Heart left ventricle (tissue), 16 donors: ENCODE data around the gene KCNH6. TPM values are rescaled to one million over a fixed set of nuclear protein-coding genes. Genes with fewer than 3 reads are reported as not detected.

ENCODE experiments used
- ATAC-seq, 4 donors: fragments of 200-7000 bp; cut with Tn5 transposase; one replicate each; pipeline ENCODE4 v1.9.1; 2020 to 2022; ENCODE audit warnings: moderate library complexity in 4 of 4, mild to moderate bottlenecking in 3 of 4, moderate number of reproducible peaks in 1 of 4
- DNase-seq, 5 donors: peaks; one replicate each; pipeline ENCODE4 v3.0.0-alpha.2; 2020
- H3K27ac ChIP-seq, 12 donors: fragments of 200-600 bp; sonication (generic) in 4 of 12; one replicate each; pipeline versions ENCODE4 v1.5.0 to v1.8.0; 2016 to 2022; ENCODE audit warnings: mild to moderate bottlenecking in 2 of 12
- H3K27me3 ChIP-seq, 9 donors: fragments of 200-600 bp; sonication (generic) in 2 of 9; one replicate each; pipeline versions ENCODE4 v1.5.1 to v1.8.0; 2016 to 2022; ENCODE audit warnings: mild to moderate bottlenecking in 3 of 9
- H3K36me3 ChIP-seq, 9 donors: fragments of 200-600 bp; sonication (generic) in 2 of 9; one replicate each; pipeline versions ENCODE4 v1.5.0 to v1.8.0; 2018 to 2022; ENCODE audit warnings: mild to moderate bottlenecking in 2 of 9
- H3K4me1 ChIP-seq, 12 donors: fragments of 200-600 bp; sonication (generic) in 4 of 12; one replicate each; pipeline versions ENCODE4 v1.5.0 to v1.8.0; 2016 to 2022; ENCODE audit warnings: mild to moderate bottlenecking in 3 of 12
- H3K4me3 ChIP-seq, 12 donors: fragments of 200-600 bp; sonication (generic) in 4 of 12; one replicate each; pipeline versions ENCODE4 v1.5.0 to v1.8.0; 2017 to 2022; ENCODE audit warnings: mild to moderate bottlenecking in 9 of 12, moderate library complexity in 4 of 12
- H3K9me3 ChIP-seq, 12 donors: fragments of 200-600 bp; sonication (generic) in 4 of 12; one replicate each; pipeline versions ENCODE4 v1.5.0 to v1.8.0; 2016 to 2022; ENCODE audit warnings: mild to moderate bottlenecking in 1 of 12
- CTCF ChIP-seq, 12 donors: fragments of 200-600 bp; sonication (generic) in 4 of 12; IDR thresholded peaks; one replicate each; pipeline versions ENCODE4 v1.5.0 to v1.8.0; 2018 to 2022; ENCODE audit warnings: antibody characterized with exemption in 12 of 12, mild to moderate bottlenecking in 5 of 12
- POLR2A ChIP-seq, 2 donors: fragments of 450-650 bp; IDR thresholded peaks; one replicate each; pipeline ENCODE4 v1.6.1; 2017; ENCODE audit warnings: antibody characterized with exemption in 2 of 2, mild to moderate bottlenecking in 2 of 2, moderate library complexity in 2 of 2
- WGBS, 4 donors: extraction: QIAGEN DNeasy Blood & Tissue Kit in 2 of 4; methylation state at CpG; one replicate each; pipeline versions ENCODE4 v1.1.5 to v1.1.7; 2013 to 2018; 5-methylcytosine and 5-hydroxymethylcytosine counted together
- intact Hi-C, 10 donors: fragments of 100-400 bp; cut with DNase I; formaldehyde crosslinking; loops; one replicate each; pipeline versions ENCODE4 v1.11.1 to v1.14.2; 2022
- polyA plus RNA-seq, 2 donors: library from polyadenylated mRNA; stranded (reverse); fragments of 200-250 nt; gene quantifications; one replicate each; pipeline ENCODE4 v1.2.3, GENCODE V29; 2013
- total RNA-seq, 9 donors: library from RNA; depleted of rRNA in 2 of 9; stranded (reverse); fragments of >200 nt in 2 of 9; fragmentation: NEBNext Ultra II Directional in 3 of 9; extraction: Animal tissue kit (Norgen Biotek cat#: 25700) in 3 of 9; gene quantifications; one replicate each; pipeline versions ENCODE4 v1.1.0 to v1.2.4, GENCODE V29; 2016 to 2023
- donor health status: ischemic (EF 13 %, LVEDD 7.1; RV severe dilation, severe dysfunction).
- donor health status: healthy with polysubstance abuse.
- donor health status: DM: no; HTN: yes; CAD: no.
- donor health status: DM: no; HTN: no; CAD: no.
- donor health status: ischemic (EF 25% LVEDD 6.9; RV normal size, moderate dysfunction).
- donor health status: ischemic (EF 25% LVEDD 5.7; RV mildly dilated, moderate dysfunction).
- donor health status: healthy.
- donor health status: DM: yes; HTN: yes; CAD: no.
- donor health status: ischemic (EF 35%, LVEDD 5.7; RV mildly dilated, moderate dysfunction).
- donor health status: nonischemic (EF 11% LVEDD 7.7; RV severe dilation, severe dysfunction).
- donor health status: DM: yes; HTN: yes; CAD: no.
- donor health status: PGD.
- donor health status: ischemic (EF 29% LVEDD 5.4; RV normal size, mild dysfunction).
- donor health status: nonischemic (EF 23%, LVEDD 6.1; RV moderate dilation, normal function).

The KCNH6 gene
- total and polyA plus RNA-seq, 11 donors = 0.01 TPM; not detected in 10

- TF ChIP-seq POLR2A (IDR thresholded peaks at IDR 0.05) (peak in 1 of 2 donors; percentile 62), CTCF (IDR thresholded peaks at IDR 0.05) (peak in 1 of 12 donors; percentile 11)
- H3K4me1 ChIP-seq = peaks cover 2 to 53% (median 38%) of the 10 kb centered on the region in 12 donors
- H3K27me3 ChIP-seq = no peaks in the 10 kb centered on the region
- ATAC-seq (peak; percentile 97 to 99 (median 98)), DNase-seq (peak; percentile 98 to 100 (median 100))
- H3K27ac ChIP-seq = peak within 1 kb of the TSS; percentile 79 to 97 (median 90)
- H3K4me3 ChIP-seq = peak within 1 kb of the TSS; percentile 66 to 99 (median 76)
- intact Hi-C loops = loop anchor here in 6 of 10 donors (2.0 to 10.0 kb wide), 8 partner anchors 47 to 222 kb away; partner anchors contain the start of genes CYB561 (in 2 of the 6), TACO1 (in 2 of the 6), CCDC47 (in 1 of the 6) and DDX42 (in 1 of the 6)
- no peaks in the 10 kb centered on the region for H3K9me3 ChIP-seq
- WGBS, 4 donors = 0% methylated on average over 51 to 72 of the region's 72 CpGs
- peaks cover 0 to 3% (median 0%) of the 10 kb centered on the region in 9 donors for H3K36me3 ChIP-seq
Observed at GRCh38 chr17:63549946-63550816, 27.0 kb downstream of the KCNH6 start, which contains the start of gene DCAF7. Gene DCAF7, plus strand, starts transcription at chr17:63550477. Its CDS starts 201 bp downstream, at chr17:63550678.

GRCh38 chr17:63550817-63551639, 27.9 kb downstream of the KCNH6 start:
- WGBS, 4 donors = 0 to 2% (median 1%) methylated on average over 16 to 32 of the region's 32 CpGs
- no peak for TF ChIP-seq POLR2A (IDR thresholded peaks at IDR 0.05)
- TF ChIP-seq CTCF (IDR thresholded peaks at IDR 0.05) = no peak
- H3K27ac ChIP-seq = peak overlapping the region; percentile 54 to 96 (median 88)
- H3K4me1 ChIP-seq = peaks cover 2 to 62% (median 46%) of the 10 kb centered on the region in 12 donors
- H3K27me3 ChIP-seq = no peaks in the 10 kb centered on the region
- H3K36me3 ChIP-seq = peaks cover 0 to 3% (median 0%) of the 10 kb centered on the region in 9 donors
- no peaks in the 10 kb centered on the region for H3K9me3 ChIP-seq
- ATAC-seq (peak; percentile 0 to 17 (median 4)), DNase-seq (no peak)
- intact Hi-C loops = loop anchor here in 5 of 10 donors (2.0 to 5.0 kb wide), 7 partner anchors 46 to 221 kb away; partner anchors contain the start of genes TACO1 (in 2 of the 5), CCDC47 (in 1 of the 5), CYB561 (in 1 of the 5) and DDX42 (in 1 of the 5)
- H3K4me3 ChIP-seq = peak overlapping the region; percentile 66 to 99 (median 76)

DNA sequence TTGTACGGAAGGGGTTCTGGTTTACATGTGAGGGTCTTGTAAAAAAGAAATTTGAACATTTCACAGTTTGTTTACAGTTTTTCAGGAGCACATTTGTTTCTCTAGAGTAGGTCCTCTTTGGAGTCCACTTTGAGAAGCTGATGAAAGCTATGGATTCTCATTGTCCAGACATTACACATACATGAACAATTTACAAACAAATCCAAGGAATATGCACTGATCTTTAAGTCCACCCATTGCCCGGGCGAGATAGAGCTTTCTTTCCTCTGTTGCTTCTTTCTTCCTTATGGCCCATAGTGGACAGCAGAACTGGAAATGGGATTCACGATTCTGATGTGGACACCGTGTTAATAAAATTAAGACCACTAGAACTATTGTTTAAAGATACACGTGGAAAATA, 29.1 kb downstream of the KCNH6 start:
- Histone ChIP-seq H3K27ac (no peak overlapping the region), H3K36me3 (peaks cover 0 to 6% (median 0%) of the 10 kb centered on the region in 9 donors), H3K27me3 (no peaks in the 10 kb centered on the region), H3K4me3 (peak overlapping the region in 9 of 12 donors; percentile 67 to 99 (median 78)), H3K4me1 (peaks cover 2 to 63% (median 46%) of the 10 kb centered on the region in 12 donors), H3K9me3 (peaks cover 0 to under 1% (median 0%) of the 10 kb centered on the region in 12 donors)
- no peak for ATAC-seq
- no peak for DNase-seq
- intact Hi-C loops = loop anchor here in 5 of 10 donors (5.0 kb wide), 5 partner anchors 45 to 220 kb away; partner anchors contain the start of genes CCDC47 (in 1 of the 5), CYB561 (in 1 of the 5), DDX42 (in 1 of the 5) and TACO1 (in 1 of the 5)
- WGBS, 4 donors = 47 to 55% (median 50%) methylated on average over 6 of the region's 6 CpGs
- TF ChIP-seq POLR2A (IDR thresholded peaks at IDR 0.05) = no peak
- no peak for TF ChIP-seq CTCF (IDR thresholded peaks at IDR 0.05)
